MG63 (cell line): ENCODE data around the gene RUNX3. TPM values are rescaled to one million over a fixed set of nuclear protein-coding genes. Genes with fewer than 3 reads are reported as not detected.

Experiments
- DNase-seq: peaks from one replicate; pipeline ENCODE4 v3.0.0-alpha.2; 2020
- H3K27me3 ChIP-seq: fragments of 250-450 bp; sonication (Bioruptor Pico); 2 replicates; pipeline ENCODE4 v1.5.1; 2020; ENCODE audit warnings: mild to moderate bottlenecking, moderate library complexity
- H3K36me3 ChIP-seq: fragments of 250-450 bp; sonication (Bioruptor Pico); 2 replicates; pipeline ENCODE4 v1.5.1; 2020; ENCODE audit warnings: mild to moderate bottlenecking, moderate library complexity
- H3K4me3 ChIP-seq: fragments of 250-450 bp; sonication (Bioruptor Pico); 2 replicates; pipeline ENCODE4 v1.5.1; 2020; ENCODE audit warnings: mild to moderate bottlenecking, moderate library complexity
- H3K9me3 ChIP-seq: fragments of 250-450 bp; sonication (Bioruptor Pico); 2 replicates; pipeline ENCODE4 v1.5.1; 2020; ENCODE audit warnings: mild to moderate bottlenecking, moderate library complexity
- total RNA-seq: library from RNA; depleted of rRNA; stranded (reverse); fragments of >200 nt; shearing (Covaris generic); gene quantifications from 2 replicates; pipeline ENCODE4 v1.2.3, GENCODE V29; 2014; ENCODE audit warnings: low replicate concordance

The RUNX3 gene
- total RNA-seq, 1 experiment from 2014 or later, result 5.8 TPM

DNA sequence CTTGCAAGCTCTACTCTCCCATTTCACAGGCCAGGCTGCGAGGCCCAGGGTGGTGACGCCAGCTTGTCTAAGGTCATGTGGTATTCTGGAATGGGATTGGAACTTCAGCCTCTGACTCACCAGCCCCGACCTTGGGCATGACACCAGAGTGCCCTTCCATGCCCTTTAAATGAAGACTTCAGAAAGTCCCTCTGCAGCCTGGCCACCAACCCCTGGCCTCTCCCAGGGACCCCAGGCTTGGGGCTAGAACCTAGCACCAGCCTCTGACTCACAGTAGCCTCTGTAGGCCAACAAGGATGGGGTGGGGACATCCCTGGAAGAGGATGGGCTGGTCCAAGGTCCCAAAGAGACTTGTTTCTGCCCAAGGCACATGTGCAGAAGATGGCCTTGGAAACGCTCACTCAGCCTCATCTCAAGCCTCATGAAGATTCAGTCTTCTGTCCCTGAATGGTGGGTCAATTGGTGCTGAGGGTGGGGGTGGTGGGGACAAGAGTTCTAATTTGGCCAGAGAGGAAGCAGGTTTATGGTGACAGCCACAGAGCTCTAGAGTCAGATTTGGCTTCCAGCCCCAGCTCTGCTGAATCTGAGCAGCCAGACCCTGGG lies 36.1 kb upstream of the RUNX3 start:
- Histone ChIP-seq H3K27me3 (no peaks in the 10 kb centered on the region), H3K4me3 (no peak overlapping the region), H3K9me3 (no peaks in the 10 kb centered on the region), H3K36me3 (no peaks in the 10 kb centered on the region)
- no peak for DNase-seq

DNA sequence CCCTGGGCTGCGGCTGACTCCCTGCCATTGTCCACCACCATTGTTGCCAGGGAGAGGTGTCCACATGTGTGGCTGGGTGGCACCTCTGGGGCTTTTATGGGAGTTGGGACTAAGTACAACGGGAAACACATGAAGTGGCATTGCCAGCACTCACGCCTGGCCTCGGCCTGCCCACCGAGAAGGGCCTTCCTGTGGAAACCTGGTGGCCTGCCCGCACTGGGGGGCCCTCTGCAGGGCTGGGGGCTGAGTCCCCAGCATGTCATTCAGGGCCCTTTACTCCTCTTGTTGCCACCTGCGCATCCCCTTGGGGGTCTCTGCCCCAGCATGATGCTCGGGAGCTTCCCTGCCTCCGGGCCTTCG lies 35.5 kb upstream of the RUNX3 start:
- H3K9me3 ChIP-seq, result no peaks in the 10 kb centered on the region

DNA sequence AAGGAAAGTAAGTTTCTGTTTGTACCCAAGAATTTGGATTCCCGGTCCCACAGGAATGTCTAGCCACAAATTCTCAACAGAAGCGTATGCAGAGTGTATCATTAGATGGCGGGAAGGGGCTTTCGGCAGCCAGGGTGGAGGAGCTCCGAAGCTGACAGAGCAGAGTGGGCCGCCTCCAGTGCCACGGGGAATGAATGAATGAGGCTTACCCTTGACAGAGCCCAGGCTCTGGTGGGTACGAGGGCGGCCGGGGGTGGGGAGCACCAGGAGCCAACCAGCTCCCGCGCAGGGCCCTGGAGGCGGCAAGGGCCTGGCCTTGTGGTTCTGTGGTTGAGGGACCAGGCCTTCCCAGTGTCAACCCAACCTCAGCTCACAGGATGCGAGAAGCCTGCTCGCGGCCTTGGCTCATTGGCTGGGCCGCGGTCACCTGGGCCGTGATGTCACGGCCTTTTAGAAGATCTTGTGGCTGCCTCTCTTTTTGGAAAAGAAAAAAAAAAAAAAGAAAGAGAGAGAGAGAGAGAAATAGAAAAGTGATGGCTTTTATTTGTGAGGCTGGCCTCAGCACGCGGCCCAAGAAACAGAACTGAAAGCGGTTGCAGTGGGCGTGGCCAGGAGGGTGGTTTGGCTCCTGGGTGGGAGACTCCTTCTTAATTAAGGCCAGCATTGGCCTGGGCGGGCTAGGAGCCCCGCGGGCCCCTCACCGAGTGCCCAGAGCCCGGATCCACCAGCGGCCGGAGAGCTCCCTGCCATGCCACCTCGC lies 34.9 kb upstream of the RUNX3 start:
- no peaks in the 10 kb centered on the region for H3K27me3 ChIP-seq
- H3K36me3 ChIP-seq, result no peaks in the 10 kb centered on the region
- H3K9me3 ChIP-seq, result no peaks in the 10 kb centered on the region
- DNase-seq, result peak; percentile 87
- peak overlapping the region; percentile 31 for H3K4me3 ChIP-seq

More for the DNA sequence above, 35.5 kb upstream of the RUNX3 start:
- no peak for DNase-seq
- Histone ChIP-seq H3K36me3 (no peaks in the 10 kb centered on the region), H3K27me3 (no peaks in the 10 kb centered on the region), H3K4me3 (no peak overlapping the region)

DNA sequence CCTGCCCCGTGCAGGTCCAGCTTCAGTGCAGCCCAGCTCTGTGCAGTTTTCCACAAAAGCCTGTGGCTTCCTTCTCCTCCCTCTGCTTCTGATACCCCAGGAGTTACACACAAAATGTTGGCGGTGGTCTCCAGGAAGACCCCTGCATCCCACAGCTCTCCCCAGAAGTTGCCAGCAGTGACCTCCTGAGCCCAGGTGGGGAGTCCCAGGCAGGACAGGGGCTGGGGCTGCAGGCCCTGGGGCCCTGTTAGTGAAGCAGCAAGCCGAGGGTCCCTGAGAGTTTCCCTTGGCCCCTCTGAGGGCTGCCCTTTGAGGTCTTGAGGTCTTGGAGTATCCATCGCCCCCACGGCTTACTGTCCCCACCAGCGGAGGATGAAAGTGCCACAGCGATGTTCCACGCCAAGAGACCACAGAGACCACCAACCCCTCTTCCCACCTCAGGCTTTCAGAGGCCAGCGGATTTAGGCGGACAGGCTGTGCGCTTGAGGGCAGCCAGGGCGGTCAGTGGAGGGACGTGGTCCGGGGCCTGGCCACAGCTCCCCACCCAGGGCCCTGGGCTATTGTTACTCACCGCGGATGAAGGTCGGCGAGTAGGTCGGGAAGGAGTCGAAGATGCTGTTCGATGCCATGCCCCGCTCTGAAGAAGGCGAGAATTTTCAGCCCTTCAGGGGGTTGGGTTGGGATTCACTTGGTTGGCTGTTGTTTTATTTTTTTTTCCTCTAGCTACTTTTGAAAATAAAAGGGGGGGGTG lies 34.0 kb upstream of the RUNX3 start:
- H3K9me3 ChIP-seq, result no peaks in the 10 kb centered on the region
- H3K27me3 ChIP-seq, result no peaks in the 10 kb centered on the region
- peak overlapping the region; percentile 31 for H3K4me3 ChIP-seq
- no peak for DNase-seq
- H3K36me3 ChIP-seq, result no peaks in the 10 kb centered on the region

DNA sequence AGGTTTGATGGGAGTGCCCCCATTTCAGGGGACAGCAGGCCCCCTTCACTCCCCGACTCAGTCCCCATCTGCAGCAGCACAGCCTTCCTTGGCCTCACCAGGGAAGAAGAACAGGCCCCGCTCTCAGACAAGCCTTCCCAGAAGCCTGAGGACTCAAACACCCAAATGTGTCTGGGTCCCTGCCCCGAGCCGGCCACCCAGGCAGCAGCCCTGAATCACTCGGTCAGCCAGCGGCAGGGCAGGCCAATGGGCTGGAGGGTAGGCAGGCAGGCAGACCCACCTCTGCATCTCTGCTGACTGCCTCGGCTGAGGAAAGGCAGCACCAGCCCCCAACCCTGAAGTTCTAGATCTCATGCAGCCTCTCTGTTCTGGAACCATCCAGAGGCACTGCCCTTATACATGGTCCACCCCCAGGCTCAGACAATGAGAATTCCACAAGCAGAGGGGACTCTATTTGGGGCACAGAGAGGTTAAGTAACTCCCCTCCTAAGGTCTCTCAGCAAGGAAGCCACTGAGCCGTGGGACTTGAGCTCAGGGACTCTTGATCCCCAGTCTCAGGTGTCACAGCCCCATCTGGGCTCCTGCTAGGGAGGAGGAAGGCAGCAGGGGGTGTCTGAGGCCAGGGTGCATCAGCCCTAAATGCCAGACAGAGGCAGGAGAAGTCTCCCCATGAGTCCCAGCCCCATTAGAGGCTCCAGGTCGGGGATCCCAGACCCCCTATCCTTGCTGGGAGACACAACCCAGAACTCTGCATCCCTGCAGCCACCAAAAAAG lies 33.2 kb upstream of the RUNX3 start:
- no peak for DNase-seq
- H3K27me3 ChIP-seq, result no peaks in the 10 kb centered on the region
- peak overlapping the region; percentile 31 for H3K4me3 ChIP-seq
- H3K9me3 ChIP-seq, result no peaks in the 10 kb centered on the region
- no peaks in the 10 kb centered on the region for H3K36me3 ChIP-seq

DNA sequence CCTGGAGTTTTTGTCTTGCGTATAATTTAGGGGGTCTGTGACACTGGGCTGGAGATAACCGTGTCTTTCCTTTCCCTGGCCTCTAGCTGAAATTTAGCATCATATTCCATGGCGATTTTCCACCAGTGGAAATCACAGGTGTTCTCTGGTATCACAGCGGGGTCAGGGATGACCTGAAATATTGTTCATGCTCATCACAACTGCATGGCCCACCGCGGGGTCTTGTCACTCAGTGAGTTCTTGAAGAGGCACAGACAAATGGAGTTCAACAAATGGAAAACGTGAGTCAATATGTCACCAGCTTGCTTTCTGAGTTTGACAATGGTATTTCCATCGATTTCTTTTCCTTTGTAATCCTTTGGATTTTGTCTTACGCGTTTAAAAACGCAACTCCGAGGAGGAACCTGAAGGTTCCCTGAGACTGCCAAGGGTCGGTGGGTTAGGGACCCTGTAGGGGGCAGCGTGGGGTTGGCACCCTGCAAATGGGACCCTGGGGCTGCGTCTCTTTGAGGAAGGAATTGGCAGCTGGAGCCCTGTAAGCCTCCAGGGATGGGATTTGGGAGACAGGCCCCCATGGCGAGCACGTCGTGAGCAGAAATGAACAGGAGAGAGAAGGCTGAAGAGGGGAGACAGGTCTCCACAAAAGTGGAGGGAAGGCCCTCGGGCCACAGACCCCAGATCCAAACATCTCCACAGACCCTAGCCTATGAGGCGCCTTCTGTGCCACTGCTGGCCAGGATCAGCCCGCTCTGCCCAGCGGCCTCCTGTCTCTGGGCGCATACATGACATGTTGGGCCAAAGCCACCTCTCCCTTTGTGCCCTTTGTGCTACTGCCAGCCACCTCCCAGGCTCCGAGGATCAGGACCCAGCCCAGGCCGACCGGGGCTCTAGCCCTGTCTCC lies 32.1 kb upstream of the RUNX3 start:
- no peaks in the 10 kb centered on the region for H3K27me3 ChIP-seq
- H3K36me3 ChIP-seq, result no peaks in the 10 kb centered on the region
- no peaks in the 10 kb centered on the region for H3K9me3 ChIP-seq
- no peak overlapping the region for H3K4me3 ChIP-seq
- no peak for DNase-seq

DNA sequence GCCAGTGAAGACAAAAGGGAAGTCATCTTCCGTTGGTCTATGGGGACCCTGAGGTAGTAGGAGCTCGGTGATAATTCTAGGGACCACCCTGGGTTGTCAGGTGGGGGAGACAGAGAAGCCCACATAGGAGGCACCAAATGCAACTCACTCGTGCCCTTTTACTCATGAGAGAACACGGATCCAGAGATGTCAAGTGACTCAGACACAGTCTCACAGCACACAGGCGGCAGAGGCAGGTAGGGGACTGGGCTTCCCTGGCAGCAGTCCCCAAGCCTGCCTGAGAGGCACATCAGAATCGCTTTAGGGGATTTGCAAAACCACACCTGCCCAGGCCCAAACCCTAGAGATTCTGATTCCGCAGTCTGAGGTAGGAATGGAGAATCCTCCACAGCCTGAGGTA lies 31.3 kb upstream of the RUNX3 start:
- H3K4me3 ChIP-seq, result no peak overlapping the region
- no peak for DNase-seq
- no peaks in the 10 kb centered on the region for H3K9me3 ChIP-seq
- no peaks in the 10 kb centered on the region for H3K27me3 ChIP-seq
- no peaks in the 10 kb centered on the region for H3K36me3 ChIP-seq

DNA sequence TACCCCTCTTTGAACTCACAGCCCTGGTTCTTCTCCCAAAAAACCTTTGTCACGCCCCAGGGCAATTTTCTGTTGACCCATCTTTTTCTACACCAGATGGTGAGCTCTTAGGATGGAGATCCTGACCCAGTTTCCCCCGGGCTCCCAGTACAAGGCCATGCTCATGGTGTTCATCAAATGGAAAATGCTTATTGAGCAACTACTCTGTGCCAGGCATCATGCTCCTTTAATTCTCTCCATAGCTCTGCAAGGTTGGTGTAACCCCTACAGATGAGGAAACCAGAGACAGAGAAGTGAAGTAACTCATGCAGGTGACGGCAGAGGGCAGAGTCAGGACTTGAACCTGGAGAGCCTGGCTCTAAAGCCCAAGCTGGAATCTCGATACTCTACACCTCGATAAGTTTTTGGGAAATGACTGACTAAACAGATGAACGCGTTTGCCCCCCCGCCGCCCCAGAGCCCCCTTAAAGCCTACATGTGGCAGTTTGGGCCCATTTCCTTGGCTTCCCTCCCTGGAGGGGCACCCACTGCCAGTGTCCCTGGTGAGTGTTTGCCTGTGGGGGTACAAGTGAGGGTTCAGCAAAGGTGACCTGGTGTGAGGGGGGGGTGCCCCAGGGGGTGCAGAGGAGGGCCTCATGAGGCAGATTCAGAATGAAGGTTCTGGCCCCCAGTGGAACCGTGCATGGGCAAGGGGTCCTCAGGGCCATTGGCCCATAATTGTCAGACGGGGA lies 30.2 kb upstream of the RUNX3 start:
- DNase-seq, result no peak
- Histone ChIP-seq H3K9me3 (no peaks in the 10 kb centered on the region), H3K27me3 (no peaks in the 10 kb centered on the region)

DNA sequence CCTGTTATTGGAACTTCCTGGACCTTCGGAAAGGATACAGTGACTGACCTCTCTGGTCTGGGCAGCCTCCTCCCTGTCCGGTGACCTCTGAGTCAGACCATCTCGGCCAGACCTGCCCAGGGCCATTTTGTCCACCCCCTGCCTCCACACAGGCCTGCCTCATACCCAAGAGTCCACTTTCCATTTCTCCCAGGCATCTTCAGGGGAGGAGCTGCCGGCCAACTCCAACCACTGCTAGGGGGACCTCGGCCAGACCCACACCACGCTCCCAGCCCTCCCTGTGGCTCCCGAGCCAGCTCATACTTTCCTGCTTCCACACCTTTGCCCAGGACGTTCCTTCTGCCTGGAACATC lies 29.5 kb upstream of the RUNX3 start:
- H3K9me3 ChIP-seq, result no peaks in the 10 kb centered on the region

More for the DNA sequence above, 30.2 kb upstream of the RUNX3 start:
- no peaks in the 10 kb centered on the region for H3K36me3 ChIP-seq
- H3K4me3 ChIP-seq, result no peak overlapping the region

DNA sequence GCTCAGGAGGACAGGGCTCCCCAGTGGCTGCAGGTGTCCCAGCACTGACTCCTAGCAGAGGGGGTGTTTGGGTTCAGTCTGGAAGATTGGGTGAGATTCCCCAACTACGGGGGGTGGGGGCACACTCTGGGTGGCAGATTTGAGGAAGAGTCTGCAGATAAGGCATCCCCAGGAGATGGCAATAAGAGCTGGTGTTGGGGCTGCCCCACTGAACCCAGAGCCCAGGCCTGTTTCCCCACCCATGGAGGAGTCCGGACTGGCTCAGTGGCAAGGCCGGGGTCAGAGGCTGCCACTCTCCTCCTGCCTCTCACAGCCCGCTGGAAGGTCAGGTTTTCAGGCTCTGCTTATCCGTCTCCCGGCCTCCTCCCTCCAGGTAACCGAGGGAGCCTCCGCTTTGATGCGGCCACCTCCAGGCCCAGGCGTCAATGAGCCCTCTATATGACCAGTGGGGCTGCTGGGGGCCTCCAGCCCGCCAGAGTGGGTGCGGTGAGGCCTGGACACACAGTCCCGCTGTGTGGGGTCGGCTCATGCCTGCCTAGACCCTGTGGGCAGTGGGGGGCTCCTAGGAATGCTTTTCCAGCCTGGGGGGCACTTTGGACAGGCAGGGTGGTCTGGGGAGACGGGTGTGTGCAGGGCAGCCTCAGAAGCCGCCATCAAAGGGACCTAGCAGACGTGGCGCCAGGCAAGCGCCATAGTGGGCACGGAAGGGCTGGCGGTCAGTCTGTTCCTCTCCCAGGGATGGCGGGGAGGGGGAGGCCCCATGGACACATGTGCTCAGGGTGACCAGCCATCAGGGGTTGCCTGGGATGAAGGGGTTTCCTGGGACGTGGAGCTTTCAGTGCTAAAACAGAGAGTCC lies 28.9 kb upstream of the RUNX3 start:
- no peak for DNase-seq
- no peak overlapping the region for H3K4me3 ChIP-seq
- no peaks in the 10 kb centered on the region for H3K9me3 ChIP-seq
- no peaks in the 10 kb centered on the region for H3K36me3 ChIP-seq
- no peaks in the 10 kb centered on the region for H3K27me3 ChIP-seq

More for the DNA sequence above, 29.5 kb upstream of the RUNX3 start:
- H3K4me3 ChIP-seq, result no peak overlapping the region
- no peaks in the 10 kb centered on the region for H3K27me3 ChIP-seq
- DNase-seq, result no peak
- H3K36me3 ChIP-seq, result no peaks in the 10 kb centered on the region

DNA sequence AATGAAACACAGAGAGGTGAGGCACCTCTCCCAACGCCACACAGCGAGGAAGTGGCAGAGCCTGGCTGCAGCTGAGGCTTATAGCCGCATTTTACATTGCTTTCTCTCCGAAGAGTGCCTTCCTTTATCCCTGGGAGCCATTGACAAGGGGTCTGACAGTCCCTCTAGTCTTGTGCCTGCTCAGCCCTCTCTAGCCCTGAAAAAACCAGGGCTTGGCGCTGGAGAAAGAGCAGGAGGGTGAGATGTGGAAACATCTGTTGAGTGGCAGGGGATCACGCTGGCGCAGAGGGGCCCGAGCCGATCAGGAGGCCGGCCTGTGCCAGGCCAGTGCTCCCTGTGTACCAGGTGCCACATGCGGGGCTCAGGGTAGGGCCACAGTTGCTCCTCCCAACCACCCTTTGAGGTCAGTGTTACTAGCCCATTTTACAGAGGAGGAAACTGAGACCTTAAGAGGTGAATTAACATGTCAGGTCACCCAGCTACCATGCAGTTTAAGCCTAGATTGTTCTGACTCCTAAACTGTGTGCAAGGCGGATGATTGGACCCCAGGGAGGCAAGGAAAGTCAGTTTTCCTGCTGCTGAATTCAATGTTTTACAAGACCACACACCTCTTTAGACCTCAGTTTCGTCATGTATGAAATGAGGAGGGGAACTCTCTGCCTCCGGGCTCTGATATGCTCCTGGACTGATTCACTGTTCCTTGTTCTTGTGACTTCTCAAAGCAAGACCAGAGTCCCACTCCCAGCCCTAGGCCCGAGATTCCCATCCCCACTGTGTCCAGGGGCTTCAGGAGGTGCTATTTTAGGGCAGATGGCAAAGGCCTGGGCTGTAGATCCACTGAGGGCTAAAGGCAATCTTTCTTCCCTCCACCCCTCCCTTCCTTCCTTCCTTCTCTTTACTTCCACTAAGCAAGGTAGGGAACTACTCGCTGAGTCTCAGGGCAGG lies 28.0 kb upstream of the RUNX3 start:
- Histone ChIP-seq H3K27me3 (no peaks in the 10 kb centered on the region), H3K9me3 (no peaks in the 10 kb centered on the region), H3K36me3 (no peaks in the 10 kb centered on the region), H3K4me3 (no peak overlapping the region)
- DNase-seq, result no peak

DNA sequence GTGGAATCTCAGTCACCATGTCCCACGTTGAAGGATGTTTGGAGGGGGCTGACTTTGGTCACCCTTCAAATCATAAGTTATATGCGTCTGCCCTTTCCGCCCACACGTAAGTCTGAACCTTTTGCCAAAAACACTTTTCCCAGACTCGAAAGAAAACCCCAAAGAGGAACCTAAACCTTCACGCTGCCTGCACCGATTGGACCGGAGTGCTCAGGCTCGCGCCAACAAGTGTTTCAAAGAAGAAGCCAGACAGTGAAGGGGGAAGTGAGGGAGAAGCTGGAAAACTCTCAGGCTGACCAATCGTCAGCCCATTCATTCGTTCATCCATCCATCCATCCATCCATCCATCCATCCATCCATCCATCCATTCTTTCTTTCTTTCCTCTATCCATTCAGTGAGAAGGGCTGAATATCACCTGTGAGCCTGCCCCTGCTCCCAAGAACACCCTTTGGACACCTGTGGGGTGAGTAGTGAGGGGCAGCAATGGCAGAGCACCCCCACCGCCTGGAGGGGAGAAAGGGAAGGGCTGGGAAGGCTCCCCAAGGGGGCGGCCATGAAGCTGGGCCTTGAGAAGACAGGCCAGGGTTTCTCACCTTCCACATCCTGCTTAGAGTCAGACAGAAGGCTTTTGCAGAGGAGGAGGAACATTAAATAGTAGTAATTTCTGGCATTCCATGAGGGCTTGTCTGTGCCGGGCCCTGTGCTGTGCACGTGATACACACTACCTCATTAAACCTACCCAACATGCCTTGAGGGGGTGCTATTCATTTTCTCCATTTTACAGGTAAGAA lies 27.1 kb upstream of the RUNX3 start:
- Histone ChIP-seq H3K27me3 (no peaks in the 10 kb centered on the region), H3K36me3 (no peaks in the 10 kb centered on the region), H3K4me3 (no peak overlapping the region), H3K9me3 (no peaks in the 10 kb centered on the region)
- no peak for DNase-seq

DNA sequence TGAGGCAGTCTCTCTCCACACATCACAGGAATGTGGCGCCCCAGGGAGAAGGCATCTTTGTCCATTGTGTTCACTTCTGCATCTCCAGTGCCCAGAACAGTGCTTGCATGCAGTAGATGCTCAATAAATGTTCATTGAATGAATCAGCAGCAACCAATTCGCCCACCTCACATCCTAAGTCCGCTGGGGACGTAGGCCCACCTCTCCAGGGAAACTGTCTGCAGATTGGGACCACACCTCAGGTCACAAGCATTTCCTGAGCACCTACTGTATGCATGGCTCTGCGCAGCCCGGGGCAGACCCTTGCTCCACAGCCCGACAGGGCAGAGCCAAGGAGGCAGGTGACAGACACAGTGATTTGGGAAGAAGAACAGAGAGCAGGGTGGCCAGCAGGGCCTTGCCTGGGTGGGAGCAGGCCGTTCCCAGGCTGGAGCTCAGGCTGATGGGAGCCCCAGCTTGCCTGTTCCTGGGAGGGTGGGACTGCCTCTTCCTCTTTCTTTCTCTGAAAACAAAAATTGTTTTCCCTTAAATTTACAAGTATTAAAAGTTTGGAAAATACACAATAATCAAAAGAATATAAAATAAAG lies 25.8 kb upstream of the RUNX3 start:
- H3K4me3 ChIP-seq, result no peak overlapping the region
- no peaks in the 10 kb centered on the region for H3K27me3 ChIP-seq
- H3K36me3 ChIP-seq, result no peaks in the 10 kb centered on the region
- H3K9me3 ChIP-seq, result no peaks in the 10 kb centered on the region
- no peak for DNase-seq
